GM12865 (cell line): Measurements from ENCODE around the gene SCAMP3.
A peak's percentile ranks its signal among the peaks of the same experiment; 100 is the strongest.

Source experiments
- DNase-seq: peaks from one replicate; pipeline ENCODE4 v3.0.0; 2010; ENCODE audit warnings: low read depth
- H3K4me3 ChIP-seq: 2 replicates; pipeline ENCODE4 v1.5.1; 2011; ENCODE audit warnings: mild to moderate bottlenecking, low read depth, low read length, control low read depth
- CTCF ChIP-seq: IDR thresholded peaks from 2 replicates; pipeline ENCODE4 v1.5.1; 2011; ENCODE audit warnings: low read length, control low read depth, low read depth, inconsistent platforms; ENCODE audit not compliant: insufficient read depth; ENCODE audit errors: missing control alignments

SCAMP3 gene

GRCh38 chr1:155210314-155211104 is 51.7 kb downstream of the SCAMP3 start:
- no peak overlapping the region for H3K4me3 ChIP-seq
- no peak for TF ChIP-seq CTCF
- no peak for DNase-seq

GRCh38 chr1:155209312-155209721 is 52.8 kb downstream of the SCAMP3 start:
- peak overlapping the region; percentile 87 for H3K4me3 ChIP-seq
- no peak for DNase-seq
- no peak for TF ChIP-seq CTCF

- peak; percentile 89 for DNase-seq
- no peak for TF ChIP-seq CTCF
Measured at GRCh38 chr1:155208541-155209311, 53.4 kb downstream of the SCAMP3 start, which contains the start of gene MTX1. Gene MTX1 (plus strand): TSS chr1:155208695. CDS start chr1:155208805, 110 bp downstream.

GRCh38 chr1:155207806-155208540 is 54.2 kb downstream of the SCAMP3 start, which contains the start of gene THBS3:
Gene THBS3 (minus strand): TSS chr1:155207897. CDS start chr1:155207876, 21 bp downstream.
- peak within 1 kb of the TSS; percentile 87 for H3K4me3 ChIP-seq
- no peak for TF ChIP-seq CTCF
- no peak for DNase-seq

More at GRCh38 chr1:155208541-155209311, 53.4 kb downstream of the SCAMP3 start, which contains the start of gene MTX1:
- H3K4me3 ChIP-seq, result peak within 1 kb of the TSS; percentile 87

- H3K4me3 ChIP-seq, result no peak overlapping the region
- DNase-seq, result peak; percentile 91
Measured at GRCh38 chr1:155206891-155207805, 55.0 kb downstream of the SCAMP3 start.

More at GRCh38 chr1:155206891-155207805, 55.0 kb downstream of the SCAMP3 start:
- peak; percentile 93 for TF ChIP-seq CTCF
